ENCODE results near the gene CPNE4.

The CPNE4 gene

GRCh38 chr3:131702146-131702545, 332.7 kb downstream of the CPNE4 start:
- H3K27ac ChIP-seq (ENCODE audit: poor library complexity, severe bottlenecking), result no peak overlapping the region
- TF ChIP-seq CTCF (IDR thresholded peaks at IDR 0.05; ENCODE audit: poor library complexity, severe bottlenecking), result no peak
- DNase-seq (ENCODE audit: low spot score) (no peak), ATAC-seq (ENCODE audit: low read depth) (no peak)
- no peaks in the 10 kb centered on the region for H3K27me3 ChIP-seq (ENCODE audit: insufficient read depth, poor library complexity, severe bottlenecking)
- no peak overlapping the region for H3K4me3 ChIP-seq (ENCODE audit: severe bottlenecking)
- H3K36me3 ChIP-seq (ENCODE audit: low read depth), result no peaks in the 10 kb centered on the region
- no peaks in the 10 kb centered on the region for H3K4me1 ChIP-seq (ENCODE audit: insufficient read depth, poor library complexity, severe bottlenecking)
- no peaks in the 10 kb centered on the region for H3K9me3 ChIP-seq (ENCODE audit: severe bottlenecking)

GRCh38 chr3:131701153-131701770, 333.6 kb downstream of the CPNE4 start:
- Histone ChIP-seq H3K4me1 (ENCODE audit: insufficient read depth, poor library complexity, severe bottlenecking) (no peaks in the 10 kb centered on the region), H3K27me3 (ENCODE audit: insufficient read depth, poor library complexity, severe bottlenecking) (no peaks in the 10 kb centered on the region), H3K36me3 (ENCODE audit: low read depth) (no peaks in the 10 kb centered on the region), H3K9me3 (ENCODE audit: severe bottlenecking) (no peaks in the 10 kb centered on the region), H3K4me3 (ENCODE audit: severe bottlenecking) (no peak overlapping the region), H3K27ac (ENCODE audit: poor library complexity, severe bottlenecking) (no peak overlapping the region)
- TF ChIP-seq CTCF (IDR thresholded peaks at IDR 0.05; ENCODE audit: poor library complexity, severe bottlenecking), result no peak
- DNase-seq (ENCODE audit: low spot score) (no peak), ATAC-seq (ENCODE audit: low read depth) (no peak)

- Histone ChIP-seq H3K36me3 (ENCODE audit: low read depth) (no peaks in the 10 kb centered on the region), H3K9me3 (ENCODE audit: severe bottlenecking) (no peaks in the 10 kb centered on the region), H3K27me3 (ENCODE audit: insufficient read depth, poor library complexity, severe bottlenecking) (no peaks in the 10 kb centered on the region), H3K4me3 (ENCODE audit: severe bottlenecking) (no peak overlapping the region), H3K27ac (ENCODE audit: poor library complexity, severe bottlenecking) (no peak overlapping the region), H3K4me1 (ENCODE audit: insufficient read depth, poor library complexity, severe bottlenecking) (no peaks in the 10 kb centered on the region)
- TF ChIP-seq CTCF (IDR thresholded peaks at IDR 0.05; ENCODE audit: poor library complexity, severe bottlenecking), result no peak
- DNase-seq (ENCODE audit: low spot score), result no peak
- ATAC-seq (ENCODE audit: low read depth), result no peak
Measured at GRCh38 chr3:131699001-131699400, 335.8 kb downstream of the CPNE4 start.

GRCh38 chr3:131694376-131694775, 340.4 kb downstream of the CPNE4 start:
- Histone ChIP-seq H3K27me3 (ENCODE audit: insufficient read depth, poor library complexity, severe bottlenecking) (no peaks in the 10 kb centered on the region), H3K4me3 (ENCODE audit: severe bottlenecking) (no peak overlapping the region), H3K36me3 (ENCODE audit: low read depth) (no peaks in the 10 kb centered on the region), H3K4me1 (ENCODE audit: insufficient read depth, poor library complexity, severe bottlenecking) (no peaks in the 10 kb centered on the region), H3K27ac (ENCODE audit: poor library complexity, severe bottlenecking) (no peak overlapping the region), H3K9me3 (ENCODE audit: severe bottlenecking) (no peaks in the 10 kb centered on the region)
- no peak for TF ChIP-seq CTCF (IDR thresholded peaks at IDR 0.05; ENCODE audit: poor library complexity, severe bottlenecking)
- DNase-seq (ENCODE audit: low spot score) (no peak), ATAC-seq (ENCODE audit: low read depth) (no peak)

GRCh38 chr3:131692356-131692755, 342.5 kb downstream of the CPNE4 start:
- Histone ChIP-seq H3K27ac (ENCODE audit: poor library complexity, severe bottlenecking) (no peak overlapping the region), H3K4me3 (ENCODE audit: severe bottlenecking) (no peak overlapping the region), H3K9me3 (ENCODE audit: severe bottlenecking) (no peaks in the 10 kb centered on the region), H3K27me3 (ENCODE audit: insufficient read depth, poor library complexity, severe bottlenecking) (no peaks in the 10 kb centered on the region), H3K4me1 (ENCODE audit: insufficient read depth, poor library complexity, severe bottlenecking) (peaks cover 8% of the 10 kb centered on the region), H3K36me3 (ENCODE audit: low read depth) (no peaks in the 10 kb centered on the region)
- no peak for TF ChIP-seq CTCF (IDR thresholded peaks at IDR 0.05; ENCODE audit: poor library complexity, severe bottlenecking)
- no peak for ATAC-seq (ENCODE audit: low read depth)
- no peak for DNase-seq (ENCODE audit: low spot score)
